ENCODE measurements around the gene SKIC2.
"Not testable (repeated sequence)": the region's sequence is repeated elsewhere in the genome, so short reads cannot be mapped to it uniquely, and the experiment has no call there.

Gene SKIC2

GRCh38 chr6:31958741-31959739 lies at the start of gene SKIC2, which contains the start of gene NELFE:
SKIC2 (plus strand) TSS chr6:31959175; CDS start chr6:31959193, 18 bp downstream.
NELFE (minus strand) TSS chr6:31958971; CDS start chr6:31958446, 525 bp downstream.
- TF ChIP-seq CTCF (IDR thresholded peaks at IDR 0.05; ENCODE audit: control extremely low read depth, extremely low read depth, low read depth, missing control alignments): no peak
- peak; percentile 100 for DNase-seq (ENCODE audit: extremely low spot score)
- ChIA-PET CTCF (interaction anchor here (0.9 to 2.5 kb wide), 6 partner anchors 7 to 189 kb away, joined by 3 to 8 read pairs (median 4); partner anchors contain the start of gene CFB), POLR2A (interaction anchor here (2.4 kb wide), 1 partner anchor 12 kb away, joined by 15 read pairs; the partner anchor contains the start of gene DXO)

GRCh38 chr6:31909298-31909697 lies 49.7 kb upstream of the SKIC2 start:
- DNase-seq (ENCODE audit: extremely low spot score); POLR2A ChIA-PET: not testable (repeated sequence)
- CTCF ChIA-PET: interaction anchor here (0.8 to 1.6 kb wide), 4 partner anchors 12 to 36 kb away, joined by 3 to 5 read pairs (median 4); partner anchors contain the start of genes CFB and EHMT2

- ChIA-PET POLR2A (interaction anchor here (0.6 kb wide), 1 partner anchor 336 kb away, joined by 3 read pairs; no protein-coding TSS in a partner anchor), CTCF (no interaction called here)
Measured at GRCh38 chr6:31911826-31912585, 47.0 kb upstream of the SKIC2 start.

GRCh38 chr6:31915351-31915750 lies 43.6 kb upstream of the SKIC2 start:
- no peak for DNase-seq (ENCODE audit: extremely low spot score)
- POLR2A ChIA-PET: no interaction called here
- CTCF ChIA-PET: no interaction called here
- no peak for TF ChIP-seq CTCF (IDR thresholded peaks at IDR 0.05; ENCODE audit: control extremely low read depth, extremely low read depth, low read depth, missing control alignments)

More at GRCh38 chr6:31911826-31912585, 47.0 kb upstream of the SKIC2 start:
- DNase-seq (ENCODE audit: extremely low spot score): no peak
- TF ChIP-seq CTCF (IDR thresholded peaks at IDR 0.05; ENCODE audit: control extremely low read depth, extremely low read depth, low read depth, missing control alignments): no peak

- ChIA-PET POLR2A (interaction anchor here (0.7 kb wide), 1 partner anchor 28 kb away, joined by 6 read pairs; no protein-coding TSS in a partner anchor), CTCF (no interaction called here)
- DNase-seq (ENCODE audit: extremely low spot score): no peak
- no peak for TF ChIP-seq CTCF (IDR thresholded peaks at IDR 0.05; ENCODE audit: control extremely low read depth, extremely low read depth, low read depth, missing control alignments)
Measured at GRCh38 chr6:31915756-31916155, 43.2 kb upstream of the SKIC2 start.

GRCh38 chr6:31918069-31918720 lies 40.8 kb upstream of the SKIC2 start:
- DNase-seq (ENCODE audit: extremely low spot score): no peak
- ChIA-PET POLR2A (interaction anchor here (0.7 kb wide), 1 partner anchor 18 kb away, joined by 8 read pairs; no protein-coding TSS in a partner anchor), CTCF (interaction anchor here (0.8 to 1.2 kb wide), 3 partner anchors 12 to 20 kb away, joined by 3 to 4 read pairs (median 3); no protein-coding TSS in a partner anchor)
- TF ChIP-seq CTCF (IDR thresholded peaks at IDR 0.05; ENCODE audit: control extremely low read depth, extremely low read depth, low read depth, missing control alignments): no peak
